Effector CD4-positive, alpha-beta T cell (primary cell): Measurements from ENCODE around the gene SLC16A7.
"Not testable (repeated sequence)": the region's sequence is repeated elsewhere in the genome, so short reads cannot be mapped to it uniquely, and the experiment has no call there.

Experiments used
- DNase-seq: peaks from one replicate; pipeline ENCODE4 v3.0.0-alpha.2; 2020

SLC16A7 gene

DNA sequence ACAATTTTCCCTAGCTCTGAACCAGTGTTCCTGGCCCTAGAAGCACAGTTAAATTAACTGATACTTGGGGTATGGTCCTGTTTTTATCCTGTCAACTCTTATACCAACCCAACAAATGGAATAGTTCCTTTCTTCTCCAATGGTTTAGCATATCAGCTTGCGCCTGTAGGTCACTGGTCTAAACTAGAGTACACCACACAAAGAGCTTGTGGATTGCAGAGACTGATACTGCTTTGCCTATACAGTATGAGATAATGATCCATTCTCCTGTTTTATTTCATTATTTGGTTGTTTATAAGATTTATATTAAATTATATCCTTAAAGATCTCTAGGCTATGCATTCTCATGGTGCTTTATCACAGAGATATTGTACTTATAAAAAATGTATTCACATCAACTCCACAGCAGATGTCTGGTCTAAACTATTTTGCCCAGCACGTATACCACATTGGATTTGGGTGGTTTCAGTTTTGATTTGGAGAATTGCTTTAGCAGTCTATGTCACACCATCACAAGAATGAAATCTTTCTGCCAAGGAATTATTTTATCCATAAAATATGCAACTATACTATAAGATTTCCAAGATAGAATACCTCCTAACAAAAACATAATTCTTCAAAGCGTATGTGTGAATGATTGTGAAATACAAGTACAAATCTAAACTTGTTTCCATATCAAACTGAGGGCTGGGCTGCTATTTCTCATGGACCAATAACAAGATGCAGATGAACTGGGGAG lies 142.1 kb downstream of the SLC16A7 start:
- DNase-seq = no peak

DNA sequence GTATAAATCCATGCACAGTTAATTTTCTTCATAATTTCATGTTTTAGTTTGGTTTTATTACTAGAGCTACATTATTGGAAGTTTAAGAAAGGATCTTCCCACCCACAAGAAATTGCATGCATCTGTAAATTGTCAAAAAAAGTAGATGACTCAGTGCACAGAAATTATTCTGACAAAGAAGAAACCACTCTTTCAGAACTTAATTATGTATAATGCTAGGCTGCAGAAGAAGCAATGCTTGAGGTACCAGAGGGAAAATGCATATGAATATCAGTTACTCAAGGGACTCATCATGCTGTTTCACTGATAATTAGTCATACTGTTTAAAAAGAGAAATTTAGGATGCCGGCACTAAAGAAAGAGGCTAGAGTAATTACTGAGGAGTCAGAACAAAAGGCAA lies 147.0 kb downstream of the SLC16A7 start:
- DNase-seq = no peak

DNA sequence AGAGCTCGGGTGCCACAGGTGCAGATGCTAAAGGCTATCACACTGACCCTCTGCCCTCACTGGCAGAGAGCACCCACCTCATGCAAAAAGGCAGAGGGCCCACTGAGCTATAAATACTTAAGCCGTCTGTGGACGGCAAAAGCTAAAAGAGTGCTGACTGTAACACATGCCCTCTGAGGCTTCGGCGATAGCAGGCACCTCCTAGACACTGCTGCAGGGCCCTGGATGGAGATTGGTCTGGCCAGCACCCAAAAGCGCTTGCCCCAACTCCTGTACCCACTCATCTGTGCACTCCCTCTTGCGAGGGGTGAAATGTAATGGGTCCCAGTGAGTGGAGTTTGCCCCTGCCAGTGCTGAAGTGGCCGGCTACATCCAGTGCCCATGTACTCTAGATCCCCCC lies 148.7 kb downstream of the SLC16A7 start:
- no peak for DNase-seq

DNA sequence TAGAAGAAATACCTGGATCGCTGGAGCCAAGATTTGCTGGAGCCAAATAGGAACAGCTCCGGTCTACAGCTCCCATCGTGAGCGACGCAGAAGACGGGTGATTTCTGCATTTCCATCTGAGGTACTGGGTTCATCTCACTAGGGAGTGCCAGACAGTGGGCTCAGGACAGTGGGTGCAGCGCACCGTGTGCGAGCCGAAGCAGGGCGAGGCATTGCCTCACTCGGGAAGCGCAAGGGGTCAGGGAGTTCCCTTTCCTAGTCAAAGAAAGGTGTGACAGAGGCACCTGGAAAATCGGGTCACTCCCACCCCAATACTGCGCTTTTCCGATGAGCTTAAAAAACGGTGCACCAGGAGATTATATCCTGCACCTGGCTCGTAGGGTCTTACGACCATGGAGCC lies 155.3 kb downstream of the SLC16A7 start:
- not testable (repeated sequence) for DNase-seq

DNA sequence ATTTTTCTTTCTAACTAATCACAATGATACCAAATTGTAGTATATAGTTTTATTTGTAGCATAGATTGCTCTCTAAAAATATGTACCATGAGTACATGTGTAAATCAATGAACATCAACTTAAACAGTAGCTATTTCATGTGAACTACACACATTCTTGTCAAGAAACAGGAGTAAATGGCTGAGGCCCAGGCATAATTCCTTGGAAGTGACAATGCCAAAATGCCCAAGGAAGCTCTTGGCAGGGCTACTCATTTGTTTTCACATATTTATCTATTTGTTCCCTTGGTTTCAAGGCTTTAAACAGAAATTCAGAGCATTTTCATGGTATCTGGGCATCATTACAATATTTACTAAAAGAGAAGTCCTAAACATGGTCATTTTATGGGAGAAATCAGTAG lies 165.7 kb downstream of the SLC16A7 start:
- DNase-seq = no peak

DNA sequence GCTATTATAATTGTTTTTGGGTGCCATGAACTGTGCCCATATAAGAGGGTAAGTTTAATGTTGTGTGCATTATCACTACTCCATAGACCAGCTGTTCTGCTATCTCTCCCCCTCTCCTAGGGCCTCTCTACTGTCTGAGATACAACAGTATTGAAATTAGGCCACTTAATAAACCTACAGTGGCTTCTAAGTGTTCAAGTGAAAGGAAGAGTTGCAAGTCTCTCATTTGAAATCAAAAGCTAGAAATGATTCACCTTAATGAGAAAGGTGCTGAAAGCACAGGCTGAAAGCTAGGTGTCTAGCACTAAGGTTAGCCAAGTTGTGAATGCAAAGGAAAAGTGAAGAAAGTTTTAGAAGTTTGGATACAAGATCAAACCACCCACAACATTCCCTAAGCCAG lies 168.0 kb downstream of the SLC16A7 start:
- DNase-seq = no peak

DNA sequence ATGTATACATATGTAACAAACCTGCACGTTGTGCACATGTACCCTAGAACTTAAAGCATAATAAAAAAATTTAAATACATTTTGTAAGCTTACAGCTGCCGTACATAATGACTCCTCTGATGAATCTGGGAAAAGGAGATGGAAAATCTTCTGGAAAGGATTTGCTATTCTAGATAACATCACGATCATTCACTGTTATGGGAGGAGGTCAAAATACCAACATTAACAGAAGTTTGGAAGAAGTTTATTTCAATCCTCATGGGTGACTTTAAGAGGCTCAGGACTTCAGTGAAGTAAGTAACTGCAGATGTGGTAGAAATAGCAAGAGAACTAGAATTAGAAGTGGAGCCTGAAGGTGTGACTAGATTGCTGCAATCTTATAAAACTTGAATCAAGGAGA lies 172.2 kb downstream of the SLC16A7 start:
- DNase-seq = no peak

DNA sequence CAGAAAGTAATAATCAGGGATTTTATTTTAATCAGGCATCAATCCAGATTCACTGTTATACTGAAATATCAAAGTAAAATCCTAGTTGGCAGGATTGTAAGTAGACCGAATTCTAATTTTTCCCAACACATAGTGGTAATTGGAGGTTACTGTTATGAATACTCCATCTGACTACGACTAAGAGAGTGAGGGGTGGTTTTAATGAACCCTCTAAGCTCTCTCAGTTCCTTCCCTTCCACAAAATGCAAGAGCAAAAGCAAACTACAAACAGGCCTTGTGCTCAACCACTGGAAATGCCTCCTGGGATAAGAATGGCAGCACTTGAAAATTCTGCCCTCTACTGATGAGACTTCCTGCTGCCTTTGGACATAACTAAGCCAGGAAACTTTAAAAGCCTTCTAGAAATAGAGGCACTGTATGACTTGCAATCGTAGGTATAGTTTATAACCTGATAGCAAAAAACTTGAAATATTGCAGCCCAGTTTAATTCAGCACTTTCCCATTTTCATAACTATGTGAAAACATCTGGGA lies 184.8 kb downstream of the SLC16A7 start:
- DNase-seq = no peak

DNA sequence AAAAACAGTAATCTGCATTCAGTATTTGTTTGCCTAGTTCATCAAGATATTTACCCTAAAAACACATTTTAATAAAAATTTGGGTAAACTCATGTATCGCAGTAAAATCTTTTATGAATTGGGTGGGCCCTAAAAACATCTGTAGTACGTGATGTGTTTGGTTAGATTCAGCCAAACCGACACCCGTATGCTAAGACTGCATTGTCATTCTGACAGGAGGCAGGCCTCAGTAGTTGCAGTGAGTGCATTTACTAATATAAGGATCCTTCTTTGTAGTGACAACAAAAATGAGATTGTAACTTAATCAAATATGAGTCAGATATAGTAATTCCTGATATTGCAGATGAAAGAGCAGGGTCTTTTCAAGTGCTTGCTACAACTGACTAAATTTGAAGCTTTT lies 191.8 kb downstream of the SLC16A7 start:
- DNase-seq = no peak

DNA sequence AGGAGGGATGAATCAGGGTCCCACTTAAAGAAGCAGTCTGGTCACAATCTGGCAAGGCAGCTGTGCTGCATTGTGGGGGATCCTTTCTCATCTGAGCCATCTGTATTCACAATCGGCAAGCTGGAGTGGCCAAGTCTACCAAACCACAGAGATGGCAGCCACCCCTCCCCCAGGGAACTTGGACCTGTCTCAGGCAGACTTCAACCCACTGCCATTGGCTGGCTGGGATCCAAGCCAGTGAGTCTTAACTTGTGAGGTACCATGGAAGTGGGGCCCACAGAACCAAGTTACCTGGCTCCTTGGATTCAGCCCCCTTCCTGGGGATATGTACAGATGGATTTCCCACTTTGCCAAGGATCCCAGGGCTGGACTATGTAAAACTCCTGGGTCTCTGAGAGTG lies 196.8 kb downstream of the SLC16A7 start:
- no peak for DNase-seq

DNA sequence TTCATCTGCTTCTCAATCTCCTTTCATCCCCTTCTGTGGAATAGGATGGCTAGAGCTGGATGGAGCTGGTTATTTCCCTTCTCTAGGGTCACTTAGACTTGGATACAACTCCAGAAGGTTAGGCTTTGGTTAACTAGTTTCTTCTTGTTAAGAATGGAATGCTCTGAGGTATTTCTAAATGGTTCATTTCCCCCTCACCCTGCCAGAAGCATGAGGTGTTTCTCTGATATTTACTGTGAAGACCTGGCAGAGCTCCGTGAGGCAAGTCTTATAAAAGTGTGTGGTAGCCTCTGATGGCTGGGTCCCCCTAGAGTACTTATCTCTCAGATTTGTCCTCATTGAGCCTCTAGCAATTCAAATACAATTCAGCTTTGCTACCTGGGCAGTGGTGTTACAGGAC lies 207.9 kb downstream of the SLC16A7 start:
- no peak for DNase-seq

DNA sequence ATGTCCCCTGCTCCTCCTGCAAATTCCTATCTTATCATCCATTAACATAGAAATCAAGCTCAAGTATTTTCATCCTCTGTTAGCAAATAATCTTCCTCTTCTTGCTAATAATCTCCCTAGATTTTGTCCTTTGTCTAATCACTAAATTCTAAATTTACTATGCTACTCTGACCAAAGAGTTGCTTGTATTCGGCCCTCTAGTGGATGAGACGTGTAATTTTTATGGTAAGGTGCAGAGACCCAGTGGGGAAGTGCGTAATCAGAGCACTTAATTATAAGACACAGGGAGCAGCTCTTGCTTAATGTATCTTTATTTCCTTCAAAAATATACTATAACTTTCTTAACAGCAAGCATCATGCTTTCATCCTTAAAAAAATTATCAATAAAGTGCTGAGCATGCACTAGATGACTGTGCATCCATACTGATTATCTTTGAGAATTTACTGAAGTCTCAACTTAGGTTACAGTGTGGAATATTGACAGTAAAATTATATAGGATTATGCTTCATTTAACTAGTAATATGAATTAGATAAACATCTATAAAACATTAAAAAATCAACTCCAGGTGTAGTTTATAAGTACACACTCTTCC lies 212.6 kb downstream of the SLC16A7 start:
- DNase-seq = no peak

DNA sequence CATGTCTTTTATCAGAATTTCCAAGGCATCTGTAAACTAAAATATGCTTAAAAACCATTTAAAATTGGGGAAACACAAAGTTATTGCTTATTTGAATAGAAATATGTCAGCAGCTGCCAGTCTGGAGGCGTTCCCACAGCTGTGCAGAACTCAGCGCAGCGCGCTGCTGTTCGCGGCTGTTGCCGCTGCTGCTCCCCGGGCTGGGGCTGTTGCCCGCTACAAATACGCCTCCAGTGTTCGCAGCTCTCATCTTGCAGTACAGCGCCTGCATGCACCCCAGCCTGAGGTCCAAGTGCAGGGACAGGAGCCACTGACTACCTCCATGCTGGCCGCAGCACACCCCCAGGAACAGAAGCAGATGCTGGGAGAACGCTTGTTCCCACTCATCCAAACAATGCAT lies 216.2 kb downstream of the SLC16A7 start:
- DNase-seq = no peak

DNA sequence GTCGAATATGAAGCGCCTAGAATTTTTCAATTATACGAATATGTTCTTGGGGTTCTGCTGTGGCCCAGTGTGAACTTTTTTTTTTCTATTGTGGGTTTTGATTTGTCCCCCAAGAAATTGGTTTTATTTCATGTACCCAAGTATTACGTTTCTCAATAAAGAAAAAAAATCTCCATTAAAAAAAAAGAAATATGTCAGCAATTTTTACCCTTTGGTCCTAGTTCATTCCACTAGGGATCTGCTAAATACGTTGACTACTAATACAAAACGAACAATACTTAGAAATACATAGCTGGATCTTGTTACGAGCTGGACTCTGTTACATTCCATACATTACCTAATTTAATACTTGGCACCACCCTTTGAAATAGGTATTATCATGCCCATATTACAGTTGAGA lies 216.9 kb downstream of the SLC16A7 start:
- no peak for DNase-seq

DNA sequence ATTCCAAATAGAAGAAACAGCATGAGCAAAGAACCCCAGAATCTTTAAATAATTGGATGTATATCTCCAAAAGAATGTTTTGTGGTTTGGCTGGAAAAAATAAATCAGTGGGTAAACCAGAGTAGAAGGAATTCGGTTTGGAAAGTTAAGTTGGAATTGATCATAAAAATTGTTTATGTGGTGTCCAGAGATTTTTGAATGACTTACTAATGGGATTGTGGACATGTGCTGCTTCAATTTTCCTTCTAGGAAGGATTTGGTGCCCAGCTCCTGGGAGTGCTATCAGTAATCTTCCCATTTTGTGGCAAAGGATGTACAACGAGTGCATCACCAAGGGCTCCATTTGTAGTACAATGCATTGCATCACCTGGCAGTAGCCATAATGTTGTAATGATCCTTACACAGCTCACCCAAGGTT lies 224.8 kb downstream of the SLC16A7 start:
- no peak for DNase-seq

DNA sequence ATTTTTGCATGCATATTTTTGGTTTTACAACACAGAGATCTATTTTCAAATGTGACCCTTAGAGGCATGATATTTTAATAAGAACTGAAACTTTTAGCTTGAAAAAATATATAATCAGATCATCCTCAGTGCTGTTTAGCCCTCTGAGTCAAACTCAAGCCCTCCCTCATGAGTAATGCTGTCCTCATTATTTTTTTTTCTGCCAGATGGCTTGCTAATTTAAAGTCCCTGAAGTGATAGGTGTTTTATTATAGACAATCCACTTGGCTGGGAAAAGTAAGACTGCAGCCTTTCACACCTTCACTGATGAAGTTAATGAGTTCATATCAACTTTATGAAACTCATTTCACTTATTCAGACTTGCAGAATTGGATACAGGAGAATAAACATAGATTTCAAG lies 227.7 kb downstream of the SLC16A7 start:
- no peak for DNase-seq

DNA sequence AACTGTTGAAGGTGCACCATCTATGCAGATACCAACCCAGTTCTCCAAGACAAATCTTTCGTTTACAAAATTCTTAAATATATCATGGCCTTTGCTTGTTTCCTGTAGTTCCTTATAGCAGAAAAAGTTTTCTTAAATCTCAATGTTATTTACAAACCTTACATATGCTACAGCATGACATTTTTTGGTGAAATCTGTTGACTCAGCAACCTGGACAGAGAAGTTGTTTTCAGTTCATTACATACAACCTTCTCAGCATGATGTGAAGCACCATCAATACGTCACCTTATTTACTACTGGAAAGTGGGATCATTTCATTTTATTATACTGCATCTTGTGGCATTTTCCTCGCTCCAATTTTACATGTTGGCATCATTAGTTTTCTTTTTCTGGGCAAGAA lies 231.9 kb downstream of the SLC16A7 start:
- DNase-seq = no peak

DNA sequence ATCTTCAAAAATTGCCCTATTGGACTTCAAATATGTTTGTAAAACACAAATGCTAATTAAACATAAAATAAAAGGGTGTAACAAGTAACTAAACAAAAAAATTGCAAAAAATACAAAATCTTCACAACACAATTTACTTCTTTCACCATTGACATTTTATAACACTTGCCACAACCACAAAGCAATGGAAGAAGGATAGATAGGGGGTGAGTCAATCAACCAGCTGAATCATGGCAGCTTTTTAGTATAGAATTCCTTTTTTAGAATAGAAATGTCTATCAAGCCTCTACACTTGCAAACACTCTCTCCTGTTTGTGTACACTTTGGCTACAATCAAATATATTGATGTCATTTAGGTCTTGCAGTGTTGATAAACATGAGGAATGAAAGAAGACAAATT lies 232.7 kb downstream of the SLC16A7 start:
- DNase-seq = no peak

DNA sequence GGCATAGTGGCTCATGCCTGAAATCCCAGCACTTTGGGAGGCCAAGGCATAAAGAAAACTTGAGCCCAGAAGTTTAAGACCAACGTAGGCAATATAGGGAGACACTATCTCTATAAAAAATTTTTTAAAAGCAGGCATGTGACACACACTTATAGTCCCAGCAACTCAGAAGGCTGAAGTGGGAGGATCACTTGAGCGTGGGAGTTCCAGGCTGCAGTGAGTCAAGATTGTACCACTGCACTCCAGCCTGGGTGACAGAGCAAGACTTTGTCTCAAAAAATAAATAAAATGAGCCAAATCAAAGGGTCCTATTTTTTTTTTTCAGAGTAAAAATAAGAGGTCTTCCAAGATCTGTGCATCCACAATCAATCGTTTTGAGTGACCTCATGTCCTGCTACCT lies 237.6 kb downstream of the SLC16A7 start:
- DNase-seq = no peak

DNA sequence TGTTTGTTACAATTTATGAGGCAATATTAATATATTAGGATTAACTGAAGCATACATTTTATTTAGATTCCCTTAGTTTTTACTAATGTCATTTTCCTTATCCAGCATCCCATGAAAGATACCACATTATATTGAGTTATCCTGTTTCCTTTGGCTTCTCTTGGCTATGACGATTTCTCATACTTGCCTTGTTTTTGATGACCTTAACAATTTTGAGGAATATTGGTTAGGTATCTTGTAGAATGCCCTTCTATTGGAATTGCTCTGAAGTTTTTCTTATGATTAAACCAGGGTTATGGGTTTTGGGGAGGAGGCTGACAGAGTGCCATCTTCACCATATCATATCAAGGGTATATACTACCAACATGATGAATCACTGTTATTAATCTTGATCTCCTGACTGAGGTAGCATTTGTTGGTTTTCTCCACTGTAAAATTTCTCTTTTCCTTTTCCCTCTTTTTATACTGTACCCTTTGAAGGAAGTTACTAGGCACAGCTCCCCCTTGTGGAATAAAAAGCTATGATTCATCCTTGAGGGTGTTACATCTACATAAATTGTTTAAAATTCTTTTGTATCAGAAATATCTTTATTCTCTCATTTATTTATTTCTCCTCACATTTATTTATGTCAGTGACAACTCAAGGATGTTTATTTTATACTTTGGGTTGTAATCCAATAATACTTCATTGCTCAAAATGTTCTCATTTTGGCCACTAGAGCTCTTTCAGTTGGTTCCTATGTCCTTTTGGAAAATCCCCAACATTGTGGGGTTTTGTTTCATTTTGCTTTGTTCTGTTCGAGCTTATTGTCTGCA lies 239.0 kb downstream of the SLC16A7 start:
- DNase-seq = no peak
